OCI-LY7 (cell line): ENCODE measurements around the gene PRKAG2.

ENCODE experiments used
- CTCF ChIP-seq: fragments of 200-600 bp; sonication (generic); conservative IDR thresholded peaks from 2 replicates; pipeline ENCODE4 v1.5.1; 2014; ENCODE audit warnings: mild to moderate bottlenecking, antibody characterized with exemption, low read length, moderate library complexity, mixed read lengths
- EZH2phosphoT487 ChIP-seq: fragments of 200-600 bp; sonication (generic); IDR thresholded peaks from 2 replicates; pipeline ENCODE4 v1.6.1; 2018; ENCODE audit warnings: low read depth, borderline replicate concordance, mild to moderate bottlenecking, mixed run types, antibody characterized with exemption, low read length, moderate library complexity, mixed read lengths

GRCh38 chr7:151513133-151513532 lies 363.8 kb downstream of the PRKAG2 start:
- TF ChIP-seq CTCF (no peak), EZH2phosphoT487 (no peak)
